T47D (cell line): ENCODE measurements around the gene MYCL.
"Not testable (repeated sequence)": the region's sequence is repeated elsewhere in the genome, so short reads cannot be mapped to it uniquely, and the experiment has no call there.

Source experiments
- DNase-seq, 2 experiments: peaks; one replicate each; pipeline versions ENCODE4 v3.0.0 to v3.0.0-alpha.2; 2011 to 2012; ENCODE audit warnings: low read depth in 1 of 2, low spot score in 1 of 2
- JUND ChIP-seq: IDR thresholded peaks from 2 replicates; pipeline ENCODE4 v1.6.1; 2012; ENCODE audit warnings: low read depth
- in situ Hi-C: cut with HindIII; loops from 2 replicates; pipeline ENCODE4 v1.10.0; 2016; ENCODE audit warnings: low sequenced_read_pairs, low pct_unique_long_range_greater_than_20kb

The MYCL gene

GRCh38 chr1:39872698-39873097, 29.0 kb downstream of the MYCL start:
- in situ Hi-C loops: no loop called here
- DNase-seq: no peak
- TF ChIP-seq JUND: no peak

DNA sequence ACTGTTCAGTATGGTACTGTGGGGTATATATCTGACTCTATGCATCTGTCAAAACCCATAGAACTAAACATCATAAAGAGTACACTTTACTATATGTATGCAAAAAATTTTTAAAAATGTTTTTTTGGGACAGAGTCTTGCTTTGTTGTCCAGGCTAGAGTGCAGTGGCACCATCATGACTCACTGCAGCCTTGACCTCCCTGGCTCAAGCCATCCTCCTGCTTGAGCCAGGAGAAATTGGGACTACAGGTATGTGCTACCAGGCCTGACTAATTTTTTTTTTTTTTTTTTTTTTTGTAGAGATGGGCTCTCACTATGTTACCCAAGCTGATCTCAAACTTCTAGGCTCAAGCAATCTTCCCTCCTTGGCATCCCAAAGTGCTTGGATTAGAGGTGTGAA, 29.9 kb downstream of the MYCL start:
- in situ Hi-C loops: no loop called here
- no peak for DNase-seq
- TF ChIP-seq JUND: no peak

DNA sequence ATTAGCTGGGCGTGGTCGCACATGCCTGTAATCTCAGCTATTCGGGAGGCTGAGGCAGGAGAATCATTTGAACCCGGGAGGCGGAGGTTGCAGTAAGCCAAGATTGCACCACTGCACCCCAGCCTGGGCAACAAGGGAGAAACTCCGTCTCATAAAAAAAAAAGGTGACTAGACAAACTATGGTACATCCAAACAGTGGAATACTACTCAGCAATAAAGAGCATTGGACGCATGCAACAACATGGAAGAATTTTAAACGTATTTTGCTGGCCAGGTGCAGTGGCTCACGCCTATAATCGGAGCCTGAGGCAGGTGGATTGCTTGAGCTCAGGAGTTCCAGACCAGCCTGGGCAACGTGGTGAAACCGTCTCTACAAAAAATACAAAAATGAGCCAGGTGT, 30.7 kb downstream of the MYCL start:
- in situ Hi-C loops, DNase-seq: not testable (repeated sequence)

DNA sequence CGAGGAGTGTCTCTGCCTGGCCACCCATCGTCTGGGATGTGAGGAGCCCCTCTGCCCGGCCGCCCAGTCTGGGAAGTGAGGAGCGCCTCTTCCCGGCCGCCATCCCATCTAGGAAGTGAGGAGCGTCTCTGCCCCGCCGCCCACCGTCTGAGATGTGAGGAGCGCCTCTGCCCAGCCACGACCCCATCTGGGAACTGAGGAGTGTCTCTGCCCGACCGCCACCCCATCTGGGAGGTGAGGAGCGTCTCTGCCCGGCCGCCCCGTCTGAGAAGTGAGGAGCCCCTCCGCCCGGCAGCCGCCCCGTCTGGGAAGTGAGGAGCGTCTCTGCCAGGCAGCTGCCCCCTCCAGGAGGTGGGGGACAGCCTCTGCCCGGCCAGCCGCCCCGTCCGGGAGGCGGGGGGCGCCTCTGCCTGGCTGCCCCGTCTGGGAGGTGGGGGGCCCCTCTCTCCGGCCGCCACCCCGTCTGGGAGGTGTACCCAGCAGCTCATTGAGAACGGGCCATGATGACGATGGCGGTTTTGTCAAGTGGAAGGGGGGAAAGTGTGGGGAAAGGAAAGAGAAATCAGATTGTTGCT, 32.1 kb downstream of the MYCL start:
- in situ Hi-C loops, DNase-seq: not testable (repeated sequence)

DNA sequence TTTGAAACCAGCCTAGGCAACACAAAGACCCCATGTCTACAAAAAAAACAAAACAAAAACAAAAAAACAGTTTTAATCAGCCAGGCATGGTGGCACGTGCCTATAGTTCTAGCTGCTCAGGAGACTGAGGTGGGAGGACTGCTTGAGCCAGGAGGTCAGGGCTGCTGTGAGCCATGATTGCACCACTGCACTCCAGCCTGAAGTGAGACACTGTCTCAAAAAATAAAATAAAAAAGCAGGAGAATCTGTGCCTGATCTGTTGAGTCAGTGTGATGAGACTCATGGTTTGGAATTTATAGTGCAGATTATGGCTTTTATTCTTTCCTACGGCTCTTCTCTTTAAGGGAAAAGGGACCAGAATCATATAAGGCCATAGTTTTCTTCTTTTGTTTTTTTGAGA, 35.0 kb downstream of the MYCL start:
- DNase-seq: no peak
- TF ChIP-seq JUND: no peak
- in situ Hi-C loops: no loop called here

- TF ChIP-seq JUND: no peak
- in situ Hi-C loops: no loop called here
- DNase-seq: no peak
These were observed 36.0 kb downstream of the MYCL start for GRCh38 chr1:39865762-39866161.

DNA sequence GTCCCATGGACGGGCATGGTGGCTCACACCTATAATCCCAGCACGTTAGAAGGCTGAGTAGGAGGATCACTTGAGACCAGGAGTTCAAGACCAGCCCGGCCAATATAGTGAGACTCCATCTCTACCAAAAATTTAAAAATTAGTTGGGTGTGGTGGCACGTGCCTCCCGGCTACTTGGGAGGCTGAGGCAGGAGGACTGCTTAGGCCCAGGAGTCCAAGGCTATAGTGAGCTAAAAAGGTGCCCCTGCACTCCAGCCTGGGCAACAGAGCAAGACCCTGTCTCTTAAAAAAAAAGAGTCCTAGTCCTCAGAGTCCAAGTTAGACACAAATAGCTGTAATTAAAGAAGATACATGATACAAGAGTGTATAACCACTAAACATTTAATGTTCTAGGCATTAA, 38.5 kb downstream of the MYCL start:
- in situ Hi-C loops: no loop called here
- no peak for DNase-seq
- TF ChIP-seq JUND: no peak

DNA sequence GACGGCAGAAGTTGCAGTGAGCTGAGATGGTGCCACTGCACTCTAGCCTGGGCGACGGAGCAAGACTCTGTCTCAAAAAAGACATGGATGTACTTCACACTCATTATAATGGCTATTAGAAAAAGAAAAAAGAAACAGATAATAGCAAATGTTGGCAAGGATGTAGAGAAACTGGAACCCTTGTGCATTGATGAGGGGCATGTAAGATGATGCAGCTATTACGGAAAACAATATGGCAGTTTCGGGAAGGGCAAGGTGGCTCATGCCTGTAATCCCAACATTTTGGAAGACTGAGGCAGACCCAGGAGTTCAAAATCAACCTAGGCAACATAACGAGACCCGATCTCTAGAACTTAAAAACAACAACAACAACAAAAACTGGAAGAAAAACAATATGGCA, 40.7 kb downstream of the MYCL start:
- no peak for TF ChIP-seq JUND
- DNase-seq: no peak
- in situ Hi-C loops: no loop called here

DNA sequence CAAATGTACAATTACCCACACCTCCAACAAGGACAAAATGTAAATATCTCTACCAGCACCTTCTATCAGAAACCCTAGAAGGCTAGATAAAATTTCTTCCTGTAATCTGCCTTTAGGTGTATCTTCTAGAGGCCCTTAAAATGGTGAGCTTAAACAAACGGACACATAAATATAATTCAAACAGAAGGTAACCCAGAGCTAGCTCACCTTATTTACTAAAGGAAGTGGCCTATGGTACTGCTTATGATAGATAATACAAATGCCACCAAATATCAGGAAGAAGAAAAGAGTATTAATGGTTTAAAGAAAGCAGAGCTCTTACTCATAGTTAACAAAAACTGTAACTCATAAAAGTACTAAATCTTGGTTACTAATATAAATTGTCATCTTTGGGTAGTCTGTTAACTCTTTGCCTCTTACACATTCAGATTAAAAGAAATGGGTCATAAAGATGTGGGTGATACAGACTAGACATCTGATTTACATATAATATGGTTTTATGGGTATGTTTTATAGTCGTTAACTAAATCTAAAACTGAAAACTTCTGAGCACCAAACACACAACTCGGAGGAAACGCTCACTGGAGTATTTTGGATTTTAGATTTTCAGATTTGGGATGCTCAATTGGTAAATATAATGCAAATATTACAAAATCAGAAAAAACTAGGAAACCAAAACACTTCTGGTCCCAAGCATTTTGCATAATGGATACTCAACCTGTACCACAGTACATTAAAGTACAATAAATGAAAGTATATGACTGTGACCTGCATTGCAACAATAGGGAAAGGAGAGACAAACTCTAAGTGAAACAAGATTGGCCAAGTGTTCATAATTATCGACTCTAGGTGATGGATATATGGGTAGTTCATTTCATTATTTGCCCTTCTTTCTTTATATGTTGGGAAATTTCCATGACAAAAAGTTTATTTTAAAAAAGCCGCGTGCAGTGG, 41.6 kb downstream of the MYCL start:
- in situ Hi-C loops: no loop called here
- TF ChIP-seq JUND: no peak
- no peak for DNase-seq

DNA sequence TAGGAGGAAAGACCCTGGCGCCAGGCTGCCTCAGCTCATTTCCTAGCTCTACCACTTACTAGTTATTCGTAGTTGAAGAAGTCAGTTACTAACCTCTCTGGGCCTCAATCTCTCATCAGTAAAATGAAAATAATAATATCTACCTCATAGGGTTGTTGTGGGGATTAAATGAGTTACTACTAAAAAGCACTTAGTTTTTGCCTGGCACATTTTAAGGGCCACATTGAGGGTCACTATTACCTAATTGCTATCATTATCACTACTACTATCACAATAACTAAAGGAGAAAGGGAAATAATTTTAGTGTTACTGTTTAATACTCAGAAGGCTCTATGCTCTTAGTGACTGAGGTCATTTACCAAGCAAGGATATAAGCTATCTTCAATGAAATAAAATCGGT, 43.4 kb downstream of the MYCL start:
- in situ Hi-C loops: no loop called here
- DNase-seq: no peak
- TF ChIP-seq JUND: no peak

DNA sequence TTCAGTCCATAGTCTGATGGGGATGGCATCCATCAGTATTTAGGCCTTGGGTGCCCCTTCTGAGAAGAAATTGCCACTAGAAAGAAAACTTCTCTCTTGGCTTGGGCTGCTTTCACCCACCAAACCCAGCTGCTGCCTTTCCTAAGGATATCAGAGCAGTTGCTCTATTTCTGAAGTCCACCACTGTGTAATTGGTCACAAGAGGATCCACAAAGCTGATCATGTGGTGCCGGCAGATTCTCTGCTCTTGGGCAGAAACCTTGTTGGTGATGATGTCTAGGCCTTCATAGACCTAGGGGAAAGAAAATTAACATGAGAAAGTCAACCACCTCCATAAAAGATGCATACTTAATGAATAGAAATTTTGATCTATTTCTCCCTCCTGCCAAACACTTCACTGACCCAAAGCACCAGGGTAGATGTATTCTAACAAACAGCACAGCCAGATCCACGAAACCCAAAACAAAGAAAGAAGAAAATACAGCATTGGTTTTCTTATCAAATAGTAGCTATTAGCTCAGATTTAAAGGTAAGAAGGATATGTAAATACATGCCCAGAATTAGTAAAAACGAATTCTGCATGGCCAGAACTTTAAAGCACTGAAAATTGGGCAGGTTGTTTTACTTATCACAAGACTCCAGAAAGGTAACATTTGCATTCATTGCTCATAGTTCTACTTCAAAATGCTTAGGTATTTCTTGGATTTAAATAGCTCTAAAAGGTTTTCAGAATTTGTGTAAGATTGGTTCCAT, 44.4 kb downstream of the MYCL start:
- no peak for TF ChIP-seq JUND
- in situ Hi-C loops: no loop called here
- no peak for DNase-seq

DNA sequence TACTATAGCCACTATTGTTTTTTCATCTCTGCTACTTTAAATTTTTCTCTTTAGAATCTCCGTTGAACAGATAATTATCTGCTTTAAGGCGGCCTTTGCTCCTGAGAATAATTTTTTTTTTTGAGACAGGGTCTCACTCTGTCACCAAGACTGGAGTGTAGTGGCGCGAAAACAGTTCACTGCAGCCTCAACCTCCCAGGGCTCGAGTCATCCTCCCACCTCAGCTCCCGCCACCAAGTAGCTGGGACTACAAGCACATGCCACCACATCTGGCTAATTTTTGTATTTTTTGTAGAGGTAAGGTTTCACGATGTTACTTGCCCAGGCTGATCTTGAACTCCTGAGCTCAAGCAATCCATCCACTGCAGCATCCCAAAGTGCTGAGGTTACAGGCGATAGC, 47.0 kb downstream of the MYCL start:
- DNase-seq: no peak
- no peak for TF ChIP-seq JUND
- in situ Hi-C loops: no loop called here

GRCh38 chr1:39854314-39854713, 47.4 kb downstream of the MYCL start:
- no peak for DNase-seq
- no peak for TF ChIP-seq JUND
- in situ Hi-C loops: no loop called here
